Measurements from ENCODE around the gene OR1I1.

The OR1I1 gene

DNA sequence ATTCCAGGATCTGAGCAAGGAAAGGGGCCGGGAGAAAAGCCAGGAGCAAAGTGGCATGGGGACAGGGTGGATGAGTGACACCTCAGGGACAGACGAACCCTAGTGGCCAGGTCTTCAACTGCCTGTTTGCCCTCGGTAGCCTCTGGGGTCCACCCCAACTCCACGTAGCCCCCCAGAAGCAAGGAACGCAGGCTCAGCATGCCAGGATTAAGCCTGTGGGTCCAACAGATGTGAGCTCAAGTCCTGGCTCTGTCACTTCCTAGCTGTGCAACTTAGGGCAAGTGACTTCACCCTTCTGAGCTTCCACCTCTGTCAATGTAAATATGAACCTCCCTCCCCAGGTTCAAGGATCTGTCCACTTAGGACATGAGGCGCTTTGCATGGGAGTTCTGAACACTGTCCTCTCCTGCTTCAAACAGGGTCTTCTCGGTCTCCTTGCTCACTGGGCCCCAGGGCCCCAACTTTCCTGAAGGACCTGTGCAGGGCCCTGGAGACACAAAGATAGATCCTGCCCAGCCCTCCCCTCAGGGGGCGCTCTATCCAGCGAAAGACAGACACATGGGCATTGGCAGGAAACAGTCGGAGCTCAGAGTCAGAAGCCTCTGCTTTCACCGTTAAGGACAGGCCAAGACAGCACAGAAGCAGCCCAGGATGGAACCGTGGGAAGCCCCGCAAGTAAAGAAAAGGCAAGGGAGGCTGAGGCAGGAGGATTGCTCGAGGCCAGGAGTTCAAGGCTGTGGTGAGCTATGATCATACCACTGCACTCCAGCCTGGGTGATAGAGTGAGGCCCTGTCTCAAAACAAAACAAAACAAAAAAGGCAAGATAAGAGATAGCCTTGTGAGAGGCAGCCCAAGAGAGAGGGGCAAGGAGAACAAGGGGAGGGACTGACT lies 38.4 kb downstream of the OR1I1 start:
- no peak for DNase-seq

DNA sequence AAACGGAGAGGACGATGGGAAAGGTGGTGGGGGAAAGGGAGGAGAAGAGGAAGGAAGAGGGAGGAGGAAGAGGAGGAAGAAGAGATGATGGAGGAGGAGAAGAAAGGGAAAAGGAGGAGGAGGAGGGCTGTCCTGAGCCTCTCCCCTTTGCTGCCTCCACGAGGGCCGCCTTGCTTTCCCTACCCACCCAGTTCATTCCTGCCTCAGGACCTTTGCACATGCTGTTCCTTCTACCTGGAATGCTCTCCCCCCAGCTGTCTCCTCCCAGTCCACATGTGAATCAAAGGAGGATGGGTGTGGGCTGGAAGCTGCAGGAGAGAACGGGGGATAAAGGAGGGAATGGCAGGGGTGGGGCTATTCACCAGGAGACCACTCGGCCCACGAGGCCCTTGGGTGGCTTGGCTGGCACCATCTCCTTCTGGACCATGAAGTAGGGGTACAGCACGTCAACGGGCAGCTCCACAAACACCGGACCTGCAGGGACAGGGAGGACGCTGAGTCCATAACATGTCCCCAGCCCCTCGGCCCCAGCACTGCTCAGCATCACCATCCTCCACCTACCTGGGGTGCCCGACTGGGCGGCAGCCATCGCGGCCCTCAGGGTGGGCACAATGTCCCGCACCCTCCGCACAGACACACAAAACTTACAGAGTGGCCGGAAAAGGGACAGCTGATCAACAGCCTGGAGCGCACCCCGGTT lies 40.5 kb downstream of the OR1I1 start:
- DNase-seq = no peak

- DNase-seq = no peak
Measured at GRCh38 chr19:15123031-15123890, 41.2 kb downstream of the OR1I1 start.

- no peak for DNase-seq
Measured at GRCh38 chr19:15123900-15124299, 41.9 kb downstream of the OR1I1 start.

- peak; percentile 40 for DNase-seq
Measured at GRCh38 chr19:15124572-15125231, 42.7 kb downstream of the OR1I1 start.

GRCh38 chr19:15125232-15126067 lies 43.4 kb downstream of the OR1I1 start:
- peak; percentile 97 for DNase-seq

DNA sequence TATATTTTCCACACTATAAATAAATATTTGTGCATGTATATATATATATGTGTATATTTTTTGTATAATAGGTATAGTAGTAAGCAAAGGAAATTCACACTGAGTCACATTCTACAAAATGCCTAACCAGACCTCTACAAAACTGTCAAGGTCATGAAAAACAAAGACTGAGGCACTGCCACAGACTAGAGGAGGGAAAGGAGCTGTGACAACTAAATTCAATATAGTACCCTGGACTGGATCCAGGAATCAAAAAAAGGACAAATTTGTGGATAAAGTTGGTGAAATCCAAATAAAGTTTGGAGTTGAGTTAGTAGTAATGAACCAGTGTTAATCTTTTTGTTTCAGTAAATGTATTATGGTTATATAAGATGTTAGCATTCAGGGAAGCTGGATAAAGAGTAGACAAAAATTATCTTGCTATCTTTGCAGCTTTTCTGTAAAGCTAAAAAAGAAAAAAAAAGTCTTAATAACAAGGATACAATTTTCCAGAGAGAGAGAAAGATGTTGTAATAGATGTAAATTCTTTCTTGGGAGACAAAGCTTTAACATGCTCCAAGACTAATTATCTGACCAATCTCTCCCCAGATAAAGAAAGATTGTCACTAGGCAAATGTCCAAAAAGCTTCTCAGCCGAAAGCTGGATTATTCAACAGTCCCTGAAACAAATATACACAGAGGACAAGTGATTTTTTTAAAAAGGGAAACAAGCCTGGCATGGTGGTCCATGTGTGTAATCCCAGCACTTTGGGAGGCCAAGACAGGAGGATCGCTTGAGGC lies 44.3 kb downstream of the OR1I1 start:
- no peak for DNase-seq

DNA sequence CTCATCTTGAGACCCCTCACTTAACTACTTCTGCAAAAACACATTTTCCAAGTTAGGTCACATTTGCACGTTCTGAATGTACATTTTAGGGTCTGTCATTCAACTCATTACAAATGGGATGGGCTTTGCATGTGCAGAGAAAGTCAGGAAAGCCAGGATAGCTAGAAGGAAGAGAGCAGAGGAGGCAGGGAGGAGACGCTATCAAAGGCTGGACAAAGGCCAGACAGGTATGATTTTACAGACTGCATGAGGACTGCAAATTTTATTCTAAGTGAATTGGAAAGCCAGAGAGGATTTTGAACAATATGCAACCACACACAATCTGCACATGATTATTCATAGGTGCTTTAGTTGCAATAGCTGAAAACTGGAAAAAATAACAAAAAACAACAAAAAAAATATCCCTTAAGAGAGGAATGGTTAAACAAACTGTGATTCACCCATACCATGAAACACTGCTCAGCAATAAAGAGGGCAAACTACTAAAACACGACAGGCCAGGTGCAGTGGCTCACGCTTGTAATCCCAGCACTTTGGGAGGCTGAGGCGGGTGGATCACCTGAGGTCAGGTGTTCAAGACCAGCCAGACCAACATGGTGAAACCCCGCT lies 46.3 kb downstream of the OR1I1 start:
- no peak for DNase-seq

DNA sequence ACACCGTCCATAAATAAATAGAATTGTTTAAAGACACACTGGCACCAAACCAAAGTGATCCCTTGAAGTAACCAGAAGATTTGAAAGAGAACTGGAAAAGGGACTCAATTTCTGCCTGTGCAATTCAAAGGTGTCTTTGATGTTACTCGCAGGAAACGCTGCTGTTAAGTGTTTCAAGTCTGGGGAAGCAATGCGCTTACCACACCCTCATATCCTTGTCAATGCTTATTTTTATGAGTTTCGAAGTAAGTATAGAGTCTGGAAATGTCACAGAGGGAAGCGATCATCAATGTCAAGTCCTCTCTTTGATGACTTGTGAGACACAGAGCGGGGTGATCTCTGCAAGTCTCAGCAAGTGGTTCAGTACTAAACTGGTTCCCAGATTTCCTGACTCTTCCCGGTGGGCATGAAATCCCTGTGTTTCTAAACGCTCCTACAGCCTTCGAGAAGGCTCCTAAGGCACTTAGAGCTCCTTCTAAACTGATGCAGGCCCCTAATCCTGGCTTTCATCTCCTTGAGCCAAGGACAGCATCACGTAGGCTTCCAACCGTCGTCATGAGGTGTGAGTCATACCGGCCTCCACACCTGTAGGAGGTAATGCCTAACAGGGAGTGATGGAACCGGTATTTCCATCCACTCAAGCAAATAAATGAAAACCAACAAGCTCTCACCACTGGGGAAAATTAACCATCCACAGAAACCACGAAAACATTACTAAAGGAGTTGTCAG lies 48.0 kb downstream of the OR1I1 start:
- no peak for DNase-seq

DNA sequence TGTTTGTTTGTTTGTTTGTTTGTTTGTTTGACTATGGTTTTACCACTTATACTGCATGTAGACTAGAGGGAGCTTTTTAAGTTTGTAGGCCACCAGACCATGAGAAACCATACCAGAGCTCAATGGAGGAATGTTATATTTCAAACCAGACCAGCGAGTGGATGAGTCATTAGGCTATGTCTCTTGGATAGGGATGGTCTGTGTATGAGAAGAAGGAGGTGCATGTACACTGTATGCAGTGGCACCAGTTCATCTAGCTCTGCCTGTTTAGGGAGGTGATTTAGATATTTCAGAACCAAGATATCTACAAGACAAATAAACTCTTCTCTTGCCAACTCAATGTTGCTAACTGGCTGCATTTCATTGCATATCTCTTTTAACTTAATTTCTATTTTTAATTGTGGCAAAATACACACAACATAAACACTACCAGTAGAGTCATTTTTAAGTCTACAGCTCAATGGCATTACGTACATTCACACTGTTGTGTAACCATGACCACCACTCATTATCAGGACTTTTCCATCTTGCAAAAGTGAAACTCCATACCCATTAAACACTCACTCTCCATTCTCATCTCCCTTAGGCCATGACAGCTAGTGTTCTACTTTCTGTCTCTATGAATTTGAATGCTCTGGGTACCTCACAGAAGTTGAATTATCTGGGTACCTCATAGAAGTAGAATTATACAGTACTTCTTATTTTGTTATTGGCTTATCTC lies 54.4 kb downstream of the OR1I1 start:
- no peak for DNase-seq

GRCh38 chr19:15137777-15138176 lies 55.8 kb downstream of the OR1I1 start:
- DNase-seq = no peak

- DNase-seq = no peak
Measured at GRCh38 chr19:15138427-15138826, 56.4 kb downstream of the OR1I1 start.

DNA sequence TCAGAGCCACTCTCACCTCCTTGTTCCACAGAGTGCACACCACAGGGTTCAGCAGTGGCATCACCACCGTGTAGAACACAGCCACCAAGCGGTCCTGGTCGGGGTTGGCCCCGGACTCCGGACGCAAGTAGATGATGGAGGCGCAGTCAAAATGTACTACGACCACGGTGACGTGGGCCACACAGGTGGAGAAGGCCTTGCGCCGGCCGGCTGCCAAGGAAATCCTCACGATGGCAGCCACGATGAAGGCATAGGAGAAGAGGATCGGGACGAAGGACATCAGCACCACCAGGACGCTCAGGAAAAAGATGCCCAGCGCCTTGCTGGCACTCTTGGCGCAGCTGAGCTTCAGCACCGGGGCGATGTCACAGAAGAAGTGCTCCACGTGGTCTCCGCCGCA lies 59.1 kb downstream of the OR1I1 start:
- no peak for DNase-seq

DNA sequence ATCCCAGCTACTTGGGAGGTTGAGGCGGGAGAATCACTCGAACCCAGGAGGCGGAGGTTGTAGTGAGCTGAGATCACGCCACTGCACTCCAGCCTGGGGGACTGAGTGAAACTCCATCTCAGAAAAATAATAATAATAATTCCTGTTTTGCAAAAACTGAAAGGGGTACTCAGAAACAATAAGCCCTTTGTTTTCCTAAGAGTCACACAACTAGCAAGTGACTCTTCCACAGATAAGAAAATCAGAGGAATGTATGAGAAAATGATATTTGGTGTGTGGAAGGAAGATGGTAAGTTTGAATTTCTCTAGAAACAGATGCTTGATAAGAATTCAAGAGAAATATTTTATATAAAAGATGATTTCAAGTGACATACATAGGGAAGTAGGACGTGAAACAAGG lies 60.3 kb downstream of the OR1I1 start:
- DNase-seq = no peak

All from activated CD4-positive, CD25-positive, alpha-beta regulatory T cell treated with anti-CD3 and anti-CD28 coated beads, Interleukin-2, amount 50 U/mL, for 72 hours (primary cell).